ENCODE results near the gene RNF169.

RNF169 gene

GRCh38 chr11:74770456-74770855 lies 21.8 kb downstream of the RNF169 start:
- no peak for DNase-seq

DNA sequence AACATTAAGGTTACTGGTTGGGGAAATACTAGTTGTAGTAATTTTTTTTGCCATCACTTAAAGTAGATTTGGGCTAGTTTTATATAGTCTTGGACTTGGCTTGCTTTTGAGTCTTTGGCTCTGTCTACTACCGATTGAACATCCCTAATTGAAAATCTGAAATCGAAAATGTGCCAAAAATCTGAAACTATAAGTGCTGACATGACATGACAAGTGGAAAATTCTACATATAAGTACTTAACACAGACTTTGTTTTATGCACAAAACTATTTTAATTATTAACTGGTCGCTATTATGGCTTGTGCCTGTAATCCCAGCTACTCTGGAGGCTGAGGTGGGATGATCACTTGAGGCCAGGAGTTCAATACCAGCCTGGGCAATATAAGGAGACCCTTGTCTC lies 22.5 kb downstream of the RNF169 start:
- no peak for DNase-seq

- no peak for DNase-seq
Observed at GRCh38 chr11:74773476-74773875, 24.8 kb downstream of the RNF169 start.

DNA sequence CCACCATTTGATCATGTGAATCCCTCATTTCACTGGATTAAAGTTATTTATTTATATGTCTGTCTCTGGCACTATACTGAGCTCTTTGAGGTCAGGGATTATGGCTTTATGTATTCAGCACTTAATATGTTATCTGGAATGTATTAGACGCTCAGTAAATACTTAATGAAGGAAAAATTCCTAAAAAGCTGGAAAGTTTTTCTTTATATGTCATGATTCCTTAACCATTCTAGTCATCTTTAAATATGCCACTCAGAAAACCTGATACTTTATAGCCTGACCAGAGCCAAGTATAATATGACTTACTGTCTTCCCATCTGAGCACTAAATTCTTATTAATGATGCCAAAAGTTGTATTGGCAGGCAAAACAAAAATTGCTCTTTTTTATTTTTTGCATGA lies 27.1 kb downstream of the RNF169 start:
- no peak for DNase-seq

DNA sequence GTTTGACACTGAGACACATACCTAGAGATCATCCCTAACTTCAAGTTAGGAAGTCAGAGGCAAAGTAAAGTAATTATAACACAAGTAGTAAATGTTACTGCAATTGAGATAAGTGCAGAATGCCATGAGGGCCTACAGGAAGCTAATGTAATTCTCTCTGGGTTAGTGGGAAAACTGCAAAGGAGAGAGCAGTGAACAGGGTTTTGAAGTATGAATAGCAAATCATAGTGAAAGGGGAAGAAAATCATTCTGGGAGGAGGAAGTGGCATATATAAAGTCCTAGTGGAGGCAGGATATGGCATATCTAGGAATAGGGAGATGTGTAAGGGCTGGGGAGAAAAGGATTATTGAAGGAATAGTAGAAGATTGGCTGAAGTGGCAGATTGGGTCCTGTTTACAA lies 27.9 kb downstream of the RNF169 start:
- no peak for DNase-seq

DNA sequence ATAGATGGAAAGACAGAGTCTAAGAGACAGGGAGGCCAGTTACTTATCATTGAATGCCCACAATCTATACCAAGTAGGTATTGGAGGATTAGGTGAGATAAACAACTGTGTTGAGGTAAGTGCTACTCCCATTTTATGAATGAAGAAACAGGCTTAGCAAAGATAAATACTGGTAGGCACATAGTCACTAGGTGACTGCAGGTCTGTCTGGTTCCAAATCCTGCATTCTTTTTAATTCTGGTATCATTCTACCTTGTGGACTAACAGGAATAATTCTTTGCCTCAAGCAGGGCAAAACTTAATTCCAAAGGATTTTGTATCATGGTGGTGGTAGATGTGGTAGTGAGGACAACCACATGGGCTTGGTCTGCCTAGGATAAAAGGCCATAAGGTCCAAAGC lies 28.4 kb downstream of the RNF169 start:
- DNase-seq: no peak

DNA sequence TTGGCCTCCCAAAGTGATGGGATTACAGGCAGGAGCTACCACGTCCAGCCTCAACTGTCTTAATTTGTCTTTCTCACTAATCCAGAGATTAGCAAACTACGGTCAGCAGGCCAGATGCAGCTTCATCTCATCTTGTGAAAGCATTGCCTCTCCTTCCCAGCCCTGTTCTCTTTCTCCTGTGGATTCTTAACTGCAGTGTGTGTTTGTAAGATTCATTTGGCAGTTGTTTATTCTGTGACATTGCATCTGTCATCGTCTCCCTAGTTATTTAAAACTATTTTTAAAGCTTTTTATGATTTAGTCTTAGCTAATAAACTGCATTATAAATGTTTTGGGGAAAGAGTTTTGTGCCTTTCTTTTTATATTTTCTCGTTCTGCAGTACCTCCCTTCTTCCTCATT lies 29.2 kb downstream of the RNF169 start:
- DNase-seq: no peak

- DNase-seq: no peak
Observed at GRCh38 chr11:74778581-74778980, 29.9 kb downstream of the RNF169 start.

- DNase-seq: no peak
Observed at GRCh38 chr11:74780248-74781005, 31.8 kb downstream of the RNF169 start.

DNA sequence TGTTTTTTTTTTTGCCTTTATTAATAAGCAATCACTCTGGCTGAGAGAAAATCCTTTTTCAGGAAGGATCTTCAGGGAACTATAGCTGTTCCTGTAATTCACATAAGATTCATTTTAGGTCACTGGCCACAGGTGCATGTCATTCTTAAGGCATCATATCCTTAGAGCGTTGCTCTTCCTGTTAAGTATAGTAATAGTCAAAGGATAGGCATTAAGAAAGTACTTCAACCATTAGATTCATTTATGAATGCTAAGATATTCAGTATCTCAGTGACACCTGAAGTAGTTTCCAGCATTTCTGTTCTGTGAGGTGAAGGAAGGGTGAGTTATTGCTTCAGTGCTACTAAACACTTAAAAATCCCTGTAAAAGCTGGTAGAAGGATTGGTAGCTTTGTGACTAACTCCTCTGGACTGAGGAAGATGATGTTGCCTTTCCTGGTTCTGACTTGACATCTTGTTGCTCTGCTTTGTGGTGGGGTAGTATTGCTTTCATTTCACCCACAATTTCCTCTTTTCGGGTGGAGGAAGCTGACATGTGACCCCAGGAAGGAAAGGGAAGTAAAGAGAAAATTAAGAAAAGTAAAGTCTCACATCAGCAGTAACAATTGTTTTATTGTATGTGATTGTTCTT lies 34.7 kb downstream of the RNF169 start:
- DNase-seq: no peak

DNA sequence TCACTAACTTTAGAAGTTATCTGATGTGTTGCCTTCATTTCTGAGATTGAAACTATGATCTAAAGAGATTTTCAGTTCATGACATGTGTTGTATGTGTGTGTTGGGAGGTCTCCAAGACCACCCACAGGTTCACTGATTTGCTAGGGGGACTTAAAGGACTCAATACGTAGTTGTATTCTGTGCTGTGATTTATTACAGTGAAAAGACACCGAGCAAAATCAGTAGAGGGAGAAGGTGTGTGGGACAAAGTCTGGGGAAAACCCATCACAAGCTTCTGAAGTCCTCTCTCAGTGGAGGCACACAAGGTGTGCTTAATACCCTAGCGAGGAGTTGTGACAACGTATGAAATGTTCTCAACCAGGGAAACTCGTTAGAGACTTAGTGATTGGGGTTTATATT lies 35.6 kb downstream of the RNF169 start:
- DNase-seq: no peak

DNA sequence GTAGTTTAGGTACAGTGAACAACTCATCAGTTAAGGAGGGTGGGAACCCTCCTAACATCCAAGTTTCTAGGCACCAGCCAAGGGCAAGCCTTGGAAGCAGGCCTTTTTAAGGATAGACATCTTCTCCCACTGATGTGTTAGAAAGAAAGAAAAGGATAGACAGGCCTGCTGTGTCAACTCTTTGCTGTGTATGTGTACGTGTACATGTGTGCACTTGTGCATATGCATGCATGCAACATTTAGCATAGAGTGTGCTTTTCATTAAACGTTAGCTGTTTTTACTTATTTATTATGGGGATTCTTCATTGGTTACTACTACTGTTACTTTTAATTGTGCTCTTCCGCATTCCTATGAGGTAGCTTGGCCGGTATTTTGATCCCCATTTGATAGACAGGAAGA lies 36.1 kb downstream of the RNF169 start:
- no peak for DNase-seq

- no peak for DNase-seq
Observed at GRCh38 chr11:74786574-74786973, 37.9 kb downstream of the RNF169 start.

- no peak for DNase-seq
Observed at GRCh38 chr11:74791333-74792100, 42.9 kb downstream of the RNF169 start.

GRCh38 chr11:74806267-74806666 lies 57.6 kb downstream of the RNF169 start:
- DNase-seq: no peak

GRCh38 chr11:74809801-74810200 lies 61.2 kb downstream of the RNF169 start:
- DNase-seq: no peak

DNA sequence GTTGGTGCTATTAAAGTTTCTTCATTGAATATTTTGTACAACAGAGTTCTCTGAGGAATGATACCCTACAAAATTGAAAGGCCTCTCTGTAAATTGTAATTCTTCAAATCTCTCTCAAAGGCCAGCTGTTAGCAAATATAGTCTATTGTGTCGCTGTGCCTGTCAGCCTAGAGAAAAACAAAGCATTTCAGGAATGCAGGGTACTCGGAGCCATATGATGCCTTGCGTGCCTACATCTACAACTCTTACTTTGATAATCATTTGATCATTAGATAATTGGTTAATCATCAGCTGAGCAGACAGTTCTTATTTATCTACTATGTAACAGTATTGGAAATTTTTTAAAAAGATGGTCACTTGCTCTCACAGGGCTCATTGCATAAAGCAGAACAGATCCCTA lies 67.3 kb downstream of the RNF169 start:
- no peak for DNase-seq

DNA sequence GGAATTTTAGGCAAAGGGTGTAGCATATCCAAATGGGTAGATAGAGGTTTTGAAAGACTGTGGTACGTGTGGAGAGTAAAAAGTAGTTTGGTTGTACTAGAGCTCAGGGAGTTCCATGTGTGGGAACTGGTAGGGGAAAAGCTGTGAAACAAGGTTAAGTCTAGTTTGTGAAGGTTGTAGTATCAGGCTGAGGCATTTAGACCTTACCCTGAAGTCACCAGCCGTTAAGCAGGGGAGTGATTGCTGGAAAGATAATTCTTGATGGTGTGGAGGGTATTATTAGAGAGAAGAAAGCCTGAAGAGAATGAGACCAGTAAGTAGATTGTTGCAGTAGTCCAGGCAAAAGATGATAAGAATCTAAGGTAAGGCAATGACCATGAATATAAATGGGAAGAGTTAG lies 68.0 kb downstream of the RNF169 start:
- DNase-seq: no peak

DNA sequence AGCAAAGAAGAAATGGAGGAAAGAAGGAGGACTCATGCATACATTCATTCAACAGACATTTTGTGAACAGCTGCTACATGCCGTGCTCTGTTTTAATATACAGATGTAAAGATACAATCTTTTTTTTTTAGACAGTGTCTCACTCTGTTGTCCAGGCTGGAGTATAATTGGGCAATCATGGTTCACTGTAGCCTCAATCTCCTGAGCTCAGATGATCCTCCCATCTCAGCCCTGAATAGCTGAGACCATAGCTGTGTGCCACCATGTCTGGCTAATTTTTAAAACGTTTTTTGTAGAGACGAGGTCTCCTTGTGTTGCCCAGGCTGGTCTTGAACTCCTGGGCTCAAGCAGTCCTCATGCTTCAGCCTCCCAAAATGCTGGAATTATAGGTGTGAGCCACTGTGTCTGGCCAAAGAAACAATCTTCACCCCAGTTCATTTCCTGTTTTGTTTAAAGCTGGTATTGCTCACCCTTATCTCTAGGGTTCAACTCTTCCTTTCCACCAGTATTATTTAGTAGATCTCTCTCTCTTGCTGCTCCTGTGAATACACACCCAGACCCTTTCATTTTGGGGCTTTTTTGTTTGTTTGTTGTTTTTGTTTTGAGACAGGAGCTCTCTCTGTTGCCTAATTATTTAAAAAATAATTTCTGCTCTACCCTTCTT lies 69.8 kb downstream of the RNF169 start:
- DNase-seq: no peak

GRCh38 chr11:74819400-74819799 lies 70.8 kb downstream of the RNF169 start:
- DNase-seq: no peak

GRCh38 chr11:74820763-74821162 lies 72.1 kb downstream of the RNF169 start:
- DNase-seq: no peak

- DNase-seq: no peak
Observed at GRCh38 chr11:74822170-74822569, 73.5 kb downstream of the RNF169 start.

GRCh38 chr11:74824285-74824982 lies 75.8 kb downstream of the RNF169 start:
- no peak for DNase-seq

Data from NCI-H2029 (cell line).